Activated CD4-positive, alpha-beta memory T cell treated with anti-CD3 and anti-CD28 coated beads, Interleukin-2, amount 10 ng/mL, durations not matched to agents 7 days and 5 days (primary cell): Measurements from ENCODE around the gene RRAGA. TPM values are rescaled to one million over a fixed set of nuclear protein-coding genes. Genes with fewer than 3 reads are reported as not detected.

ENCODE experiments used
- total RNA-seq, 2 experiments: library from RNA; stranded (reverse); gene quantifications; one replicate each; pipeline ENCODE4 v1.2.3, GENCODE V29; 2021

RRAGA gene
- total RNA-seq, 2 experiments from 2014 or later: 50.2 to 51.1 TPM

Other genes with a start within 250 kb of the RRAGA start
- not detected for gene SAXO1, start 16.2 kb upstream of the RRAGA start, total RNA-seq
- gene HAUS6, start 53.5 kb downstream of the RRAGA start, total RNA-seq: 10 to 100 TPM; 26.4 to 26.5 TPM
- gene PLIN2, start 78.1 kb downstream of the RRAGA start, total RNA-seq: 10 to 100 TPM; 86.7 to 88.8 TPM
- gene DENND4C, start 181.3 kb downstream of the RRAGA start, total RNA-seq: 10 to 100 TPM; 47.1 to 52.2 TPM